ENCODE data around the gene RAPGEF6. TPM values are rescaled to one million over a fixed set of nuclear protein-coding genes. Genes with fewer than 3 reads are reported as not detected.
A peak's percentile ranks its signal among the peaks of the same experiment; 100 is the strongest.
"Not testable (repeated sequence)": the region's sequence is repeated elsewhere in the genome, so short reads cannot be mapped to it uniquely, and the experiment has no call there.

Gene RAPGEF6
- total and polyA plus RNA-seq, 3 experiments from 2014 or later: 25.9 to 29.2 (median 27.9) TPM

DNA sequence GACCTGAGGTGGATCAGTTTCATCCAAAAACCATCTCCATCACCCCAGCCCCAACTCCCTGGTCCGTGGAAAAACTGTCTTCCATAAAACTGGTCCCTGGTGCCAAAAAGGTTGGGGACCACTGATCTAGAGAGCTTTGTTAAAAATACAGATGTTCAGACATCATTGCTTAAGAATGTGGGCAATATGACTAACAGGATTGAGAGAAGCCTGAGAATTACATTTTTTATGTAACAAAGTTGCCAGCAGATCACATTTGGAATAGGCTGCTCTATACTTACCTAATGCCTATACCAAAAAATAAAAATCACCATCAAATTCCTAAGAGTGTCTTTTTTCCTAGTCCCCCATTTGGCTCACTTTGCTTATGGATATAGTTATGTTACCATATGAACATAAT lies 143.3 kb downstream of the RAPGEF6 start:
- DNase-seq: no peak
- ChIA-PET POLR2A (no interaction called here), CTCF (no interaction called here)
- peaks cover 29 to 86% (median 44%) of the 10 kb centered on the region in 3 donors for H3K36me3 Mint-ChIP-seq
- H3K4me1 Mint-ChIP-seq: peaks cover 27 to 47% (median 30%) of the 10 kb centered on the region in 3 donors
- H3K9me3 ChIP-seq (ENCODE audit: low read length): no peaks in the 10 kb centered on the region
- H3K27ac Mint-ChIP-seq: peak overlapping the region in 3 of 8 donors; percentile 12 to 87 (median 24)
- peaks cover 8% of the 10 kb centered on the region for H3K4me1 ChIP-seq (ENCODE audit: insufficient read depth, low read length)
- H3K4me3 Mint-ChIP-seq: no peak overlapping the region
- H3K27me3 Mint-ChIP-seq: no peaks in the 10 kb centered on the region
- H3K36me3 ChIP-seq (ENCODE audit: insufficient read depth, low read length): peaks cover 44% of the 10 kb centered on the region
- H3K27me3 ChIP-seq (ENCODE audit: insufficient read depth, low read length, poor library complexity, severe bottlenecking): no peaks in the 10 kb centered on the region
- H3K4me3 ChIP-seq (ENCODE audit: low read length): no peak overlapping the region
- H3K9me3 Mint-ChIP-seq: no peaks in the 10 kb centered on the region
- H3K27ac ChIP-seq (ENCODE audit: low read depth, low read length): no peak overlapping the region

DNA sequence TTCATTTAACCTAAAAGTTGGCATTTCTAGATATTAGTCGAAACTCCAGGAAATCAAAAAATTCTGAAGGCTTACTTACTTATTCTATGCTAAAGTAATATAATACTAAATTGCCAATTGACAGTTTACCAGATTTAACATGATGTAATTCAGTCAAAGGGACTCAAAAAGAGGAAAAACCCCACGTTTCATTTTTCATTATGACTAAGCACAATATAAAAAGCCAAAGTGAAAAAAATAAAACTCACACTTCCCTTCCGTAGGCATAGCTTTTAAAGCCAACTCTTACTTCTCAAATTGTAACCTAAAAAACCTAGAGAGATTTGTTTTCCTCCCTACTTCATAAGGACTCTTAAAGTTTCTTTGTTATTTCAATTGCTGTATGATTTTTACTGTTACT lies 146.6 kb downstream of the RAPGEF6 start:
- H3K4me3 Mint-ChIP-seq: no peak overlapping the region
- Histone ChIP-seq H3K4me3 (ENCODE audit: low read length) (no peak overlapping the region), H3K27me3 (ENCODE audit: insufficient read depth, low read length, poor library complexity, severe bottlenecking) (no peaks in the 10 kb centered on the region), H3K9me3 (ENCODE audit: low read length) (no peaks in the 10 kb centered on the region), H3K4me1 (ENCODE audit: insufficient read depth, low read length) (peaks cover 8% of the 10 kb centered on the region), H3K27ac (ENCODE audit: low read depth, low read length) (no peak overlapping the region), H3K36me3 (ENCODE audit: insufficient read depth, low read length) (peaks cover 21% of the 10 kb centered on the region)
- no peaks in the 10 kb centered on the region for H3K27me3 Mint-ChIP-seq
- DNase-seq: no peak
- ChIA-PET CTCF (no interaction called here), POLR2A (no interaction called here)
- no peaks in the 10 kb centered on the region for H3K9me3 Mint-ChIP-seq
- H3K36me3 Mint-ChIP-seq: peaks cover 21 to 78% (median 33%) of the 10 kb centered on the region in 3 donors
- H3K4me1 Mint-ChIP-seq: peaks cover 34 to 48% (median 34%) of the 10 kb centered on the region in 3 donors
- peak overlapping the region in 6 of 8 donors; percentile 6 to 88 (median 48) for H3K27ac Mint-ChIP-seq

DNA sequence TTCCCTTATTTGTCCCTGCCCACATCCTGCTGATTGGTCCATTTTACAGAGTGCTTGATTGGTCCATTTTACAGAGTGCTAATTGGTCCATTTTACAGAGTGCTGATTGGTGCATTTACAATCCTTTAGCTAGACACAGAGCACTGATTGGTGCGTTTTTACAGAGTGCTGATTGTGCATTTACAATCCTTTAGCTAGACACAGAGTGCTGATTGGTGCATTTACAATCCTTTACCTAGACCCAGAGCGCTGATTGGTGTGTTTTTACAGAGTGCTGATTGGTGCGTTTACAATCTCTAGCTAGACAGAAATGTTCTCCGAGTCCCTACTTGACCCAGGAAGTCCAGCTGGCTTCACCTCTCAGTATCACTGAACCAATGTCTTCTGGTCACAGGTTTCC lies 147.7 kb downstream of the RAPGEF6 start:
- CTCF ChIA-PET: interaction anchor here (0.6 kb wide), 1 partner anchor 309 kb away, joined by 3 read pairs; the partner anchor contains the start of gene FNIP1

DNA sequence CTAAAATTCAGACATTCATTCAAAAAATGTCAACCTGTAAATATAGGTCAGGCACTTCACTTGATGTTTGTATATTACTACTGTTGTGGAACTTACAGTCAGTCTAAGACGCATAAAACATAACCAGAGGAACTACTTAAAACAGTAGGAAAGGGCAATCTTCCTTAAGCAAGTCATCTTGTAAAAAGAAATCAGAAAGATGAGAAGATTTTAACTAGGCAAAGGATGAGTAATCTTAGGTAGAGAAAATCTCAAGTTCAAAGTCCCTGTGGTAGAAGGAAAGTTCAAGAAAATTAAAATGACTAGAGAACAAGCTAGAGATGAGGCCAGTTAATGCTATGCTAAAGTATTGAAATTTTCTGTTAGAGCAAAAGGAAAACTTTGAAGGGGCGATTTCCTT lies 152.4 kb downstream of the RAPGEF6 start:
- POLR2A ChIA-PET: no interaction called here
- no peaks in the 10 kb centered on the region for H3K9me3 ChIP-seq (ENCODE audit: low read length)
- Mint-ChIP-seq H3K27me3 (no peaks in the 10 kb centered on the region), H3K9me3 (no peaks in the 10 kb centered on the region), H3K27ac (peak overlapping the region in 4 of 8 donors; percentile 2 to 71 (median 66)), H3K4me3 (no peak overlapping the region), H3K4me1 (peaks cover 33 to 47% (median 42%) of the 10 kb centered on the region in 3 donors), H3K36me3 (peaks cover 19 to 75% (median 30%) of the 10 kb centered on the region in 3 donors)
- peaks cover 13% of the 10 kb centered on the region for H3K36me3 ChIP-seq (ENCODE audit: insufficient read depth, low read length)
- H3K4me1 ChIP-seq (ENCODE audit: insufficient read depth, low read length): peaks cover 8% of the 10 kb centered on the region
- DNase-seq: no peak
- CTCF ChIA-PET: no interaction called here
- no peaks in the 10 kb centered on the region for H3K27me3 ChIP-seq (ENCODE audit: insufficient read depth, low read length, poor library complexity, severe bottlenecking)
- no peak overlapping the region for H3K27ac ChIP-seq (ENCODE audit: low read depth, low read length)
- H3K4me3 ChIP-seq (ENCODE audit: low read length): no peak overlapping the region

More for the DNA sequence above, 147.7 kb downstream of the RAPGEF6 start:
- H3K27me3 ChIP-seq (ENCODE audit: insufficient read depth, low read length, poor library complexity, severe bottlenecking); POLR2A ChIA-PET; H3K27me3 Mint-ChIP-seq; H3K4me3 ChIP-seq (ENCODE audit: low read length); H3K9me3 Mint-ChIP-seq; H3K4me3 Mint-ChIP-seq; DNase-seq; H3K9me3 ChIP-seq (ENCODE audit: low read length); H3K4me1 ChIP-seq (ENCODE audit: insufficient read depth, low read length); H3K27ac Mint-ChIP-seq; H3K27ac ChIP-seq (ENCODE audit: low read depth, low read length): not testable (repeated sequence)
- H3K36me3 Mint-ChIP-seq: peaks cover 26 to 81% (median 36%) of the 10 kb centered on the region in 3 donors
- peaks cover 23% of the 10 kb centered on the region for H3K36me3 ChIP-seq (ENCODE audit: insufficient read depth, low read length)
- peaks cover 39 to 49% (median 42%) of the 10 kb centered on the region in 3 donors for H3K4me1 Mint-ChIP-seq

DNA sequence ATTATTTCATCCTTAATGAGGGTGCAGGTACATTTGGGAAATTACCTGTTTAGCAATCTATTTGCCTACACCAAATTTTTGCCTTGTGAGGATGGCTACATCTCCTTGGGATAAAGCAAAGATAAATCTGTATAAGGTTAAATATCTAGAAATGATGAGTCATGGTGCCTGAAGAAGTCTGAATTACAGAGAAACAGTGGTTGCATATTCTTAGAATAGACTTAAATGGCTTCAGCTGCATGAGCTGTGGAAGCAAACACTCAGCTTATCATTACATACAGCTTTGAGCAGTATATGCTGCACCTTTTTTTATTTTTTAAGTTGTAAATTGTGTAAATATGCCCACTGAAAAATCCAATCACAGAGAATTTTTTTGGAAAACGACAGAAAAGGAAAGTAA lies 153.5 kb downstream of the RAPGEF6 start:
- H3K27ac Mint-ChIP-seq: peak overlapping the region in 1 of 8 donors; percentile 40
- Histone ChIP-seq H3K9me3 (ENCODE audit: low read length) (no peaks in the 10 kb centered on the region), H3K27ac (ENCODE audit: low read depth, low read length) (no peak overlapping the region), H3K27me3 (ENCODE audit: insufficient read depth, low read length, poor library complexity, severe bottlenecking) (no peaks in the 10 kb centered on the region), H3K4me3 (ENCODE audit: low read length) (no peak overlapping the region), H3K4me1 (ENCODE audit: insufficient read depth, low read length) (peaks cover 8% of the 10 kb centered on the region), H3K36me3 (ENCODE audit: insufficient read depth, low read length) (peaks cover 6% of the 10 kb centered on the region)
- H3K9me3 Mint-ChIP-seq: no peaks in the 10 kb centered on the region
- H3K36me3 Mint-ChIP-seq: peaks cover 15 to 75% (median 27%) of the 10 kb centered on the region in 3 donors
- CTCF ChIA-PET: no interaction called here
- peaks cover 35 to 47% (median 42%) of the 10 kb centered on the region in 3 donors for H3K4me1 Mint-ChIP-seq
- POLR2A ChIA-PET: no interaction called here
- H3K27me3 Mint-ChIP-seq: no peaks in the 10 kb centered on the region
- no peak overlapping the region for H3K4me3 Mint-ChIP-seq
- no peak for DNase-seq

DNA sequence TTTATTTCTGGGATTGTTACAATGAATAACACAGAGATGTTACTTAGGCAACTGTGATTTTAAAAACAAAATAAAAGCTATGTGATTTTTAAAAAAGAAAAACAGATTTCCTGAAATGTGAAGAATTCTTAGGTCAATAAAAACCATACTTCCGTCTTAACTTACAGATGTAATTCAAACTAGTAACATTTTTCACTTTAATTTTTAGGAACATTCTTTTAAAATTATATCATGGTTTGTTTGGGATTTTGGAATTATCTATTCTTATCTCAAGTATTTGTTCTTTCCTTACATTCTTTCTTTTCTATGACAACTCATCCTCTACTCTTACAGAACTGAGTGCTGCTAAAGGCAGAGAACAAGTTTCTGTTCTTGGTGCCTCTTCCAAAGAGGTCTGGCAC lies 159.5 kb downstream of the RAPGEF6 start:
- DNase-seq: no peak
- H3K36me3 ChIP-seq (ENCODE audit: insufficient read depth, low read length): no peaks in the 10 kb centered on the region
- Mint-ChIP-seq H3K4me3 (no peak overlapping the region), H3K36me3 (peaks cover 4 to 78% (median 17%) of the 10 kb centered on the region in 3 donors), H3K9me3 (no peaks in the 10 kb centered on the region), H3K27me3 (no peaks in the 10 kb centered on the region), H3K27ac (peak overlapping the region in 2 of 8 donors; percentile 18 to 36), H3K4me1 (peaks cover 17 to 34% (median 22%) of the 10 kb centered on the region in 3 donors)
- no peak overlapping the region for H3K4me3 ChIP-seq (ENCODE audit: low read length)
- H3K9me3 ChIP-seq (ENCODE audit: low read length): no peaks in the 10 kb centered on the region
- peaks cover 8% of the 10 kb centered on the region for H3K4me1 ChIP-seq (ENCODE audit: insufficient read depth, low read length)
- ChIA-PET CTCF (no interaction called here), POLR2A (no interaction called here)
- H3K27ac ChIP-seq (ENCODE audit: low read depth, low read length): no peak overlapping the region
- H3K27me3 ChIP-seq (ENCODE audit: insufficient read depth, low read length, poor library complexity, severe bottlenecking): no peaks in the 10 kb centered on the region

DNA sequence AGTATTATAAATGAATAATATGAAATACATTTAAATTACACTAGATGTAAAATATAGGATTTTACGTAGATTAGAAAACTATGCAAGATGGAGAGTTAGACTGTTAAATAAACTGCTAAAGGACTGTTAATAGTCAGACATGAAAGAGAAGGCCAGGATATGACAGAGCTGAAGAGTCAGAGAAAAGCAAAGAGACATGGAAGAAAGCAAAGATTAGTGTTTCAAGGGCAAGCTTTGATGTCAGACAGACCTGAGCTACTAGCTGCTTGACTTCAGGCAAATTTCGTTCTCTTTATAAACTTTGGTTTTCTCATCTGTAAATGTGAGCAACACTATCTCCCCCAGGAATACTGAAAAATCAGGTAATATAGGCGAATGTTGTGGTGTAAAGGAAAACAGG lies 161.3 kb downstream of the RAPGEF6 start:
- CTCF ChIA-PET: no interaction called here

DNA sequence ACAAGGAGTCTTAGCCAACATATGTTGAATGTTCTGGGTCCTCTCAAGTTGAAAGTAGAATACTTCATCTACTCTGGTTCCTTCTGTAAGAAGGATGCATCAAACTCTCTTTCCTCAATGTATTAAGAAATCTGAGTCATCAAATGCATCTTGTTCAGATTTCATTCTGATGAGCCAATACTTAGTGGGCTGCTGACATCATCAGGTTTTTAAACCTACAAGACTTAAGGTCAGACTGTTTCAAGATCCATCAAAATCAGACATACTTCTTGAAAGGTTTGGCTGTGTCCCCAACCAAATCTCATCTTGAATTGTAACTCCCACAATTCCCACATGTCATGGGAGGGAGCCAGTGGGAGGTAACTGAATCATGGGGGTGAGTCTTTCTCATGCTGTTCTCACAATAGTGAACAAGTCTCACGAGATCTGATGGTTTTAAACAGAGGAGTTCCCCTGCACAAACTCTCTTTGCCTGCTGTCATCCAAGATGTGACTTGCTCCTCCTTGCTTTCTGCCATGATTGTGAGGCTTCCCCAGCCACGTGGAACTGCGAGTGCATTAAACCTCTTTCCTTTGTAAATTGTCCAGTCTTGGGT lies 168.8 kb downstream of the RAPGEF6 start:
- H3K4me3 ChIP-seq (ENCODE audit: low read length): no peak overlapping the region
- H3K36me3 Mint-ChIP-seq: peaks cover under 1 to 69% (median 22%) of the 10 kb centered on the region in 3 donors
- no peak overlapping the region for H3K27ac ChIP-seq (ENCODE audit: low read depth, low read length)
- POLR2A ChIA-PET: no interaction called here
- no peaks in the 10 kb centered on the region for H3K27me3 ChIP-seq (ENCODE audit: insufficient read depth, low read length, poor library complexity, severe bottlenecking)
- peaks cover 5% of the 10 kb centered on the region for H3K4me1 ChIP-seq (ENCODE audit: insufficient read depth, low read length)
- CTCF ChIA-PET: no interaction called here
- H3K9me3 Mint-ChIP-seq: no peaks in the 10 kb centered on the region
- H3K4me1 Mint-ChIP-seq: peaks cover 18 to 54% (median 42%) of the 10 kb centered on the region in 3 donors
- peaks cover 9% of the 10 kb centered on the region for H3K36me3 ChIP-seq (ENCODE audit: insufficient read depth, low read length)
- H3K4me3 Mint-ChIP-seq: no peak overlapping the region
- no peaks in the 10 kb centered on the region for H3K27me3 Mint-ChIP-seq
- peak overlapping the region in 4 of 8 donors; percentile 12 to 84 (median 45) for H3K27ac Mint-ChIP-seq
- H3K9me3 ChIP-seq (ENCODE audit: low read length): no peaks in the 10 kb centered on the region
- DNase-seq: no peak

More for the DNA sequence above, 161.3 kb downstream of the RAPGEF6 start:
- peaks cover 12 to 25% (median 13%) of the 10 kb centered on the region in 3 donors for H3K4me1 Mint-ChIP-seq
- no peaks in the 10 kb centered on the region for H3K27me3 Mint-ChIP-seq
- H3K9me3 Mint-ChIP-seq: no peaks in the 10 kb centered on the region
- no peak for DNase-seq
- no peaks in the 10 kb centered on the region for H3K4me1 ChIP-seq (ENCODE audit: insufficient read depth, low read length)
- H3K27ac ChIP-seq (ENCODE audit: low read depth, low read length): no peak overlapping the region
- no peak overlapping the region for H3K4me3 Mint-ChIP-seq
- no peak overlapping the region for H3K4me3 ChIP-seq (ENCODE audit: low read length)
- no peaks in the 10 kb centered on the region for H3K27me3 ChIP-seq (ENCODE audit: insufficient read depth, low read length, poor library complexity, severe bottlenecking)
- peak overlapping the region in 2 of 8 donors; percentile 5 to 48 for H3K27ac Mint-ChIP-seq
- POLR2A ChIA-PET: no interaction called here
- no peaks in the 10 kb centered on the region for H3K9me3 ChIP-seq (ENCODE audit: low read length)
- H3K36me3 Mint-ChIP-seq: peaks cover 4 to 70% (median 18%) of the 10 kb centered on the region in 3 donors
- peaks cover under 1% of the 10 kb centered on the region for H3K36me3 ChIP-seq (ENCODE audit: insufficient read depth, low read length)

Data from CD8-positive, alpha-beta memory T cell (primary cell).